GM21381 (cell line): ENCODE data around the gene RXYLT1.
A peak's percentile ranks its signal among the peaks of the same experiment; 100 is the strongest.
"Not testable (repeated sequence)": the region's sequence is repeated elsewhere in the genome, so short reads cannot be mapped to it uniquely, and the experiment has no call there.

Experiments used
- ATAC-seq: cut with Tn5 transposase; IDR thresholded peaks from one replicate; pipeline ENCODE4 v1.9.1; 2021; ENCODE audit warnings: mild to moderate bottlenecking, moderate library complexity; ENCODE audit not compliant: unreplicated experiment

RXYLT1 gene

GRCh38 chr12:63779498-63780481 is at the start of gene RXYLT1:
Gene RXYLT1, plus strand, starts transcription at chr12:63779909. Its CDS starts 52 bp downstream, at chr12:63779961.
- peak; percentile 96 for ATAC-seq

- ATAC-seq, result not testable (repeated sequence)
Observed at GRCh38 chr12:63732779-63733178, 46.9 kb upstream of the RXYLT1 start.

DNA sequence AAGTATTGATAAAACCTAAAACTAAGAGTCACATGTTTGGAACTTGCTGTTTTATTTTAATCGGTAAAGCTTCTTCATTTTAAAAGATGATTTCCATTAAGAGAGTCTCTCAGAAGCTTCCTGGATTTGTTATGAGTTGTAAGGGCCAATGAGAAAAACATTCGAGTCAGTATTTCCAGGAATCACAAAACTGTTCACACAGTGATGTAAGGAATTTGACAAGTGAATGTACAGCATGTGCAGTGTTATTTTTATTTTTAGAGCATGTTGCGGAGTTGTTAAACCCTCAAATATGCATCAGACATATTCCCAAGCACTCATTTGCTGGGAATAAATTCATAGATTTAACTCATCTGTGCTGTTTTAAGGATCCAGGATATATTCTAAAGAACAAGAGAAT is 46.1 kb upstream of the RXYLT1 start:
- not testable (repeated sequence) for ATAC-seq

GRCh38 chr12:63740551-63740950 is 39.2 kb upstream of the RXYLT1 start:
- ATAC-seq, result not testable (repeated sequence)

DNA sequence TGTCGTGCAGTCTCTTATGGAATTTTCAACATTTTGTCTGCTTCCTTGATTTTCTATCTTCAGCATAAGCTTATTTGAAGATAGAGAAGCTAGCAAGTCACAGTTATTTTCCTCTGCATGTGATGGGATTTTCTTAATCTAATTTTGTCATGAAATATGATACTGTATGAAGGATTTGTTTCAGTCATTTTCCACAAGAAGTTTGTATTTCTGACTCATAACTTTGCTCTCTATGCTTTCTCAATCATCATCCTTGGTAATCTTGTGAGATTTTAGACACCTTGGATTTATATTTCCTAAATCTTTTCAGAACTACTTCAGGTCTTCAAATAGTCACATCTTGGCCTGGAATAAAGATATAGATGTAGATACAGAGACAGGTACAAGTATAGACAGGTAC is 38.3 kb upstream of the RXYLT1 start:
- ATAC-seq, result not testable (repeated sequence)

DNA sequence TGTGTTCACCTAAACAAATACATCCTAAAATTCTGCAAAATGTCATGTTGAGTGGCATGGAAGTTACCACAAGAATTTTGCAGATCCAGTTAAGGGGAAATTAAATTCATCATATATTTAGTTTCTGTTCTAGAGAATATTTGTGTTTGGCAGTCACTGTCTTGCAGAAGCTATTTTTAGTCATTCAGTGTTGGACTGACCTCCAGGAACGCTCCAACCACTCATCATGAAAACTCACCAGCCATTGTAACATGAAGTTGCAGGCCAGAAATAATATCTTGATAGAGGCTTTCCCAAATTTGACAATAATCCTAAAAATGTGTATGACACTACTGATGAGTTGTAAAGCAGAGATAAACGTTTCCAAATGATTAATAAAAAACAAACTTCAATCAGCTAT is 35.6 kb upstream of the RXYLT1 start:
- ATAC-seq, result not testable (repeated sequence)

GRCh38 chr12:63746470-63746869 is 33.2 kb upstream of the RXYLT1 start:
- ATAC-seq, result not testable (repeated sequence)

DNA sequence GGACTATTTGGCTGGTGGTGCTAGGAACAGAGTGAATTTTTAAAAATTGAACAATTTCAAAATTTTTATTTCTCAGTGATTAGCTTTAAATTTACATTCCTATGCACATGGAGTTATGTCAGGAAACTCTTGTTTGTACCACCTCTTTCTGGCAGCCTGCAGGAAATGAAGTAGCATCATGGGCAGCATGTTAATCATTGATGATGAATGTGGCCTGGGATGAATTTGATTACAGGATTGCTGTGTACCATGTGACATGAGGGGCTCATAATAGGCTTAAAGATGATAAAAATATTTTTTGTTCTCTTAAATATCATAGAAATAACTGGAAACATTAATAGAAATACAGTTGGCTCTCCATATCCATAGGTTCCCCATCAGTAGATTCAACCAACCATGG is 32.6 kb upstream of the RXYLT1 start:
- not testable (repeated sequence) for ATAC-seq

GRCh38 chr12:63747553-63747952 is 32.2 kb upstream of the RXYLT1 start:
- no peak for ATAC-seq

DNA sequence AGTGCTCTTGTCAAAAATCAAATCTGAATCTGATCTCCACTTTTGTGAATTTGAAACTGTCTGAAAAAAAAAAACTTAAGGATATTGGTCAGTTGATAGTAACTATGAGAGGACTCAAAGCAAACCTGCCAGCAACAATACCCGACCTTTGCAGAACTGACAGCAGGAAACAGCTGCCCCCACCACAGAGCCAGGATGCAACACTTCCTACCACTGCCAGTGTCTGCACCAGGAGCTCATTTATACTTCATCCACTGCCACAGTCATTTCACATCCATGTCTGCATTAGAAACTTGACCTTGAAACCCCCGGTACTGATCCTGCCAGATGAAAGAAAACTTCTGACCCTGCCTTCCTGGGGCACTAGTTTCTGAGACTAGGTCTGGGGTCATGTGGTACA is 27.4 kb upstream of the RXYLT1 start:
- no peak for ATAC-seq

DNA sequence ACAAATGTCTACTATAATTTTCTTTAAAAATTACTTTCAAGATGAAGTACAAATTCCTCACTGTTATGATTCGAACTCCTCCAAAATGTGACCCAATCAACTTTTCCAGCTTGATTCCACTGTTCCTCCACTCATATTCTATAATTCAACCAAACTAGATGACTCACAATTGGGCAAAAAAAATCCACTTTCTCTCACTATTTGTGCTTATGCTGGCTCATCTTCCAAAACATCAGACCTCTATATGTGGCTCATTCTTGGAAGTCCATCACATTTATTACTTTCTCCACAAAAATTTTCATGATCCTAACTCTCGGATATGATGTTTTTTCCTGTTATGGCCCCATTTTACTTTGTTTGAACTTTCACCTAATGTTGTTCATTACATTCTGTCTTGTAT is 26.9 kb upstream of the RXYLT1 start:
- no peak for ATAC-seq

- ATAC-seq, result no peak
Observed at GRCh38 chr12:63753743-63754142, 26.0 kb upstream of the RXYLT1 start.

GRCh38 chr12:63764481-63764880 is 15.2 kb upstream of the RXYLT1 start:
- ATAC-seq, result no peak

GRCh38 chr12:63766498-63766897 is 13.2 kb upstream of the RXYLT1 start:
- ATAC-seq, result no peak

- ATAC-seq, result no peak
Observed at GRCh38 chr12:63770375-63770774, 9.3 kb upstream of the RXYLT1 start.

- no peak for ATAC-seq
Observed at GRCh38 chr12:63777340-63777739, 2.4 kb upstream of the RXYLT1 start.

- ATAC-seq, result no peak
Observed at GRCh38 chr12:63782466-63782865, 2.8 kb downstream of the RXYLT1 start.

DNA sequence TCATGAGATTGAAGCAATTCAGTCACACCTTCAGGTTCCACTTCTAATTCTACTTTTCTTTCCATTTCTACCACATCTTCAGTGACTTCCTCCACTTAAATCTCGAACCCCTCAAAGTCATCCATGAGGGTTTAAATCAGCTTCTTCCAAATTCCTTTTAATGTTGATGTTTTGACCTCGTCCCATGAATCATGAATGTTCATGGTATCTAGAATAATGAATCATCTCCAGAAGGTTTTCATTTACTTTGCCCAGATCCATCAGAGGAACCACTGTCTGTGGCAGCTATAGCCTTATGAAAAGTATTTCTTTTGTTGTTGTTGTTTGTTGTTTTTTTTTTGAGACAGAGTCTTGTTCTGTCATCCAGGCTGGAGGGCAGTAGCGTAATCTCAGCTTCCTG is 7.6 kb downstream of the RXYLT1 start:
- no peak for ATAC-seq

GRCh38 chr12:63790608-63790945 is 10.9 kb downstream of the RXYLT1 start:
- no peak for ATAC-seq

DNA sequence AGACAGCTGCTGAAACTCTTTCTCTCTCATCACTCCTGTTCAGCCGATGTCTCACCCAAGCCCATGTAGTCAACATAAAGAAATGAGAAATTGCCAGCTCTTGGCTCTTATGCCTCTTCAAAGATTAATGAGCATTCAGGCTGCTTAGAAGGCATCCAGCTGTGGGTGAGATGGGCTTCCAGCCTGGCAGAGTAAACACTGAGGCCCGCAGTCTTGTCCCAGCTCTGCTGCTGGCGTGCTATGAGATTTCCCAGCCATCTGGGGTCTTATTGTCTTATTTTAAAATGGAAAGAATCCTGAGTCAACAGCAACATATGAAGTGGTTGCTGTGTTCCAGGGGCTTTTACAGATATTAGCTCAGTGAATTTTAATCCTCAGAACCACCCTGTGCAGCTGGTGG is 12.6 kb downstream of the RXYLT1 start:
- ATAC-seq, result no peak

GRCh38 chr12:63795032-63795687 is 15.5 kb downstream of the RXYLT1 start:
- ATAC-seq, result no peak

DNA sequence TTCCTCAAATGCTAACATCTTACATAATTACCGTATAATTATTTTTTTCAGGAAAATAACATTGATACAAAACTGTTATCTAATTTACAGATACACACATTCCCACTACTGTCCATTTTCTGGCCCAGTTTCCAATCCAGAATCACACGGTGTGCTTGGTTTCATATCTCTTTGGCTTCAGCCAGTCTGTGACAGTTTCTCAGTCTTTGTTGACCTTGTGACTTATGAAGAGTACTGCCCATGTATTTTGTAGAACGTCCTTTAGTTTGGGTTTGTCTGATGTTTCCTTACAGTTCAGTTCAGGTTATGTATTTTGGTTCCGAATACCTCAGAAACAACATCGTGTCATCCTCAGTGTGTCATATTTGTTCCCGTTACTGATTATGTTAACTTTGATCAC is 16.2 kb downstream of the RXYLT1 start:
- ATAC-seq, result no peak
